ENCODE measurements around the gene REEP1.
"Not testable (repeated sequence)": the region's sequence is repeated elsewhere in the genome, so short reads cannot be mapped to it uniquely, and the experiment has no call there.

The REEP1 gene

GRCh38 chr2:86347401-86347800 lies 10.0 kb upstream of the REEP1 start:
- DNase-seq (ENCODE audit: low read depth in 1 of 2, low spot score in 1 of 2), result no peak

DNA sequence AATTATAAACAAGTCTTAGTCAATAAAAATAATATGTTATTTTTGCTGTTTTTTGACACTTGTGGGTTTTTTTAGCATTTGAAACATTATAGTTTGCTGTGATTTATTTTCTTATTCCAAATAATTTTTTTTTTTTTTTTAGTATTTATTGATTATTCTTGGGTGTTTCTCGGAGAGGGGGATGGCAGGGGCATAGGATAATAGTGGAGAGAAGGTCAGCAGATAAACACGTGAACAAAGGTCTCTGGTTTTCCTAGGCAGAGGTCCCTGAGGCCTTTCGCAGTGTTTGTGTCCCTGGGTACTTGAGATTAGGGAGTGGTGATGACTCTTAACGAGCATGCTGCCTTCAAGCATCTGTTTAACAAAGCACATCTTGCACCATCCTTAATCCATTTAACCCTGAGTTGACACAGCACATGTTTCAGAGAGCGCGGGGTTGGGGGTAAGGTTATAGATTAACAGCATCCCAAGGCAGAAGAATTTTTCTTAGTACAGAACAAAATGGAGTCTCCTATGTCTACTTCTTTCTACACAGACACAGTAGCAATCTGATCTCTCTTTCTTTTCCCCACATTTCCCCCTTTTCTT lies 8.5 kb upstream of the REEP1 start:
- DNase-seq (ENCODE audit: low read depth in 1 of 2, low spot score in 1 of 2), result not testable (repeated sequence)

DNA sequence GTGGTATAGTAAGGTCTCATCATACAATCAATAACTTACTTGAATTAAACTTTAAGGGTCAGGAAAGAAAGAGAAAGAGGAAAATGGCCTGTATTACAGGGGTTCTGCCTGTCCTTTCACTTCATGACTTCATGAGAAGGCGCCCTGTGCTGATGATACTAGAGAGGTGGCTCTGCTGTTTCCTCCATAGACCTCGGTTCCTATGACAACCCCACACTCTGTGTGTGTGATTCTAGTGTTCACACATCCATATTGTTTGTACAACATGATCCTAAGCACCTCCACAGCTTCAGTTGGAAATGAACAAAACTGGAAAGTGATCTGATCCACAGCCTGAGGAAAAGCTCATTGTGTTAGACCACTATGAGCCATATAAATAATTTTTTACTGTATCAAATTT lies 7.0 kb upstream of the REEP1 start:
- no peak for DNase-seq (ENCODE audit: low read depth in 1 of 2, low spot score in 1 of 2)

- no peak for DNase-seq (ENCODE audit: low read depth in 1 of 2, low spot score in 1 of 2)
Observed at GRCh38 chr2:86342488-86342887, 5.1 kb upstream of the REEP1 start.

GRCh38 chr2:86341470-86341869 lies 4.0 kb upstream of the REEP1 start:
- DNase-seq (ENCODE audit: low read depth in 1 of 2, low spot score in 1 of 2), result no peak

DNA sequence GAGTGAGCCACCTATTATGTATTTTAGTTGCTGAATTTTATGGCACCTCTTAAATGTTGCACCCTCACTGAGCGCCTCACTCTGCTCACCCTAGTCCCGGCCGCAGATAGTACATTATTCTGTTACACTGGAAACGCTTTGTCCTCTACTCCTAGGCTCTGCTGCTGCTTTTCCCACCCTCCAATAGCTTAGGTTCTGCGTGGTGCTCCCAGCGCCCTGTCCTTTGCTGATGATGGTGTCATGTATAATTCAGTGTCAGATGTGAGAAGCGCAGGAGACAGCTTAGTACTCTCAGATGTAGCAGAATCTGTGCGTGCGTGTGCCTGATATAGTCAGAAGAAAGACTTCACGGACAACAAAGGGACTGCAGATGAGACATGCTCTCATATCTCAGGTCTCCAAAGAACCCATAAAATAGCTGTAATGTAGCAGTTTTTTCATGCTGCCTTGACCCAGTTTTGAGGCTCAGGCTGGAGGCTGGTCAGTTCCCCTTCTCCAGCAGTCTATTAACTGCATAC lies 1.4 kb upstream of the REEP1 start:
- DNase-seq (ENCODE audit: low read depth in 1 of 2, low spot score in 1 of 2), result no peak

DNA sequence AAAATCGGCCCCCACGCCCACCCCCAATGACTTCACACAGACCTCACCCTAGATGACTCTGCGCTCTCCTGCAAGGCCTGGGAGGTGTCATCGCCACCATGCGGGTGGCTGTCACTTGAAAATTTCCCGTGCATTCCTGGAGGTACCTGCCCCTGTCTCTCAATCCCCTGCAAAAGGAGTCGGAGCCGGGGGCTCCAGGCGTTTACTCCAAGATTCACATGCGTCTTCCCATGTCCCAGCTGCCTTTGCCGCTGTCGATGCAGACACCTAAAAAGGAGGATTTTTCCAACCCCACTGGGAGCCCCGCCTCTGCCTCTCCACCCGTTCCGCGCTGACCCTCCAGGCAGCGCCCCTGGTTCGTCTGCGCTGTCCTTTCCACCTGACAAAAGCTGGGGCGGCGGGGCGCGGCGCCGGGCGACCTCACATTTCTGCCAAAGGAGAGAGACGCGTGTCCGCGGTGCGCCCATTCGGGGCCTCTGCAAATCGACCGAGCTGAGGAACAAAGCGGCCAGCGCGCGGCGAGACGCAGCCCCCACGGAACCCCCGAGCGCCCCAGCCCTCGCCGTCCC lies 667 bp downstream of the REEP1 start:
- DNase-seq (ENCODE audit: low read depth in 1 of 2, low spot score in 1 of 2), result no peak

DNA sequence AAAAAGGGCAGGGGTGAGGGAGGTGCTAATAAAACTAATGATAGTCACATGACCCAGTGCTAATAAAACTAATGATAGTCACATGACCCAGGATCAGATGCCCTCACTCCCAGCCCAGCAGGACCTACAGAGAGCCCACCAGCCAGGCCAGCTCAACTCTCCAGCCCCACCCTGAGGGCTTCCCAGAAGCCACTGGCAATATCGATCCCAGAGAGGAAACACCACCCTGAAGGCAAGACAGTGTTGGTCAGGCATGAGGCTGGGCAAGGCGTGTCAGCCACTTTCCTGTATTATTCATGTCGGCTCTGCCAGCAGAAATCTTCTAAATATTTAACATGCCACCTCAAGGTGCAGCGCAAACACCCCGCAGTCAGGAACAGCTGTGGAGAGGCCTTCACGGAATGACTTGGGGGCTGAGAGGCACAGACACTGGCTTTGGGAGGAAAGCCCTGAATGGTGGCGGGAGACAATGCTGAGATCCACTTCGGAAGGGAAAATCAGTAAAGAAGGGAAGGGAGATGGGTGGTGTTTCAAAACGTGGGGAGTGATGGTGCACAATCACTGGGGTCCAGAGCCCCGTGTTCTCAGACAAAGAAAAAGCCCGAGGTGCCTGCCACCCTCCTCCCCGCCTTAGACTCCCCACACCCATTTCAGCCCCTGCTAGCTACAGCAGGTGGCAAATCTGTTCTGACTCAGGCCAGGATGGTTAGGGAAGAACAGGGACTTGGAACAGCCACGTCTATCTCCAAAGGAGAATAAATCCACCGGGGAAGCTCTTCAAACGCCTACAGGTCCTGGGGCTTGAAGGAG lies 1.4 kb downstream of the REEP1 start:
- DNase-seq (ENCODE audit: low read depth in 1 of 2, low spot score in 1 of 2), result no peak

DNA sequence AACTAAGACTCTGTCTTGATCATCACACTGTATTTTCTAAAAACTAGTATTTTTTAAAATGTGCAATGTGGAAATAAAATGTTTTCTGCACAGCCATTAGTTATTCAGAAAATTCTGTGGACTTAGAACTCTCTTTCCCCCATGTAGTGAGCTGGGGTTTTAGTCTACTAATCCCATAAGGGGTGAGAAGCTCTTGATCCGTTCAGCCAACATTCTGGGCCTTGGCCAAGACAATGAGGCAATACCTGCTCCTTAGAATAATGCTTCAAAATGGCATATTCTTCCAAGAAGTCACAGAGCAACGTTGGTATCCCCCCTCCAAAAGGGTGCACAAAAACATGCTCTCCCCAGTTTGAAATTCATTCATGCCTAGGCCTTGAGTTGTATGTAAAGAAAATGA lies 4.0 kb downstream of the REEP1 start:
- no peak for DNase-seq (ENCODE audit: low read depth in 1 of 2, low spot score in 1 of 2)

GRCh38 chr2:86332654-86333053 lies 4.8 kb downstream of the REEP1 start:
- no peak for DNase-seq (ENCODE audit: low read depth in 1 of 2, low spot score in 1 of 2)

GRCh38 chr2:86331384-86331783 lies 6.0 kb downstream of the REEP1 start:
- no peak for DNase-seq (ENCODE audit: low read depth in 1 of 2, low spot score in 1 of 2)

DNA sequence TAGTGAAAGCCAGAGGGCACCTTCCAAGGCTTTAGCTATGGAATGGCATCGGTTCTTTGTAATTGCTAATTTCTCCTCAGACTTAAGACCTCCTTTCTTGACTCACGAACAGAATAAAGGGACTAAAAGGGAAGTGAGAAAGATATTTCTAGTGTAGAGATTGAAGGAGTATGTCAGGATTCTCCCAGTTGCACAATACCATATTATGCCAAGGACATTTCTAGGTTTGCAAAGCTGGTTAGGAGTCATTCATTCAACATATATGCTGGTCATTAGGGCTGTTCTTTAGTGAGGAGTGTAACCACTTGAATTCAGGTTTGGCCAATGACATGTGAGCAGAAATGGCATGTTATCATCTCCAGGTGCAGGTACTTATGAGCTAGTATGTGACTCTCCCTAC lies 7.4 kb downstream of the REEP1 start:
- DNase-seq (ENCODE audit: low read depth in 1 of 2, low spot score in 1 of 2), result no peak

- DNase-seq (ENCODE audit: low read depth in 1 of 2, low spot score in 1 of 2), result no peak
Observed at GRCh38 chr2:86323273-86324021, 14.0 kb downstream of the REEP1 start.

DNA sequence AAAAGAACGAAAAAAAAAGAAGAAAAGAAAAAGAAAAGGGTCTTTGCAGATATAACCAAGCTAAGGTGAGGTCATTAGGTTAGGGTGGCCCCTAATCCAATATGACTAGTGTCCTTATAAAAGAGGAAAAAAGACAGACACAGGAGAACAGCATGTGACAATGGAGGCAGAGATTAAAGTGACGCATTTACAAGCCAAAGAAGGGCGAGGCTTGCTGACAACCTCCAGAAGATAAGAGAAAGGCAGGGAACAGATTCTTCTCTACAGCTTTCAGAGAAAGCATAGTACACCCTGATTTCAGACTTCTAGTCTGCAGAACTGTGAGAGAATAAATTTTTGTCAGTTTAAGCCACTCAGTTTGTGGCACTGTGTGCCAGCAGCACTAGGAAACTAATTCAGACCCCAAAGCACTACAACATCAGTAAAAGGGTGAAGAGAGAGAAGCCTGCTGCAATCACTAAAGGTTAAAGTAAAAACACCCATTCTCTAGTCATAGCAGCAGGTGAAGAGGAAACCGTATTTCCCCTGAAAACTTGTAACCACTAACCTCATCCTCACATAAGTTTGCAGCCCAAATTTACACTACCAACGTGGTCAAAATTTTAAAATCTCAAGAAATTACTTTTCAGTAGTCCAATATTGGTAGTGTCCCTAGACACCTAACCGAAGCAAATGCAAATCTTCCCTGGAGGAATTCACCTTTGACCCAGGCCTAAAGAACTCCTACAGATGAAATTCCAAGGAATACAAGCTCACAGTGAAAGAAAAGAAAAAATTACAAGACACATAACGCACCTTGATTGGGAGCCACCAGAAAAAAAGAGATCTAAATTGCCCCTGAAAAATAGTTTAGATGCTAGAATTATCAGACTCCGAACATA lies 17.5 kb downstream of the REEP1 start:
- no peak for DNase-seq (ENCODE audit: low read depth in 1 of 2, low spot score in 1 of 2)

DNA sequence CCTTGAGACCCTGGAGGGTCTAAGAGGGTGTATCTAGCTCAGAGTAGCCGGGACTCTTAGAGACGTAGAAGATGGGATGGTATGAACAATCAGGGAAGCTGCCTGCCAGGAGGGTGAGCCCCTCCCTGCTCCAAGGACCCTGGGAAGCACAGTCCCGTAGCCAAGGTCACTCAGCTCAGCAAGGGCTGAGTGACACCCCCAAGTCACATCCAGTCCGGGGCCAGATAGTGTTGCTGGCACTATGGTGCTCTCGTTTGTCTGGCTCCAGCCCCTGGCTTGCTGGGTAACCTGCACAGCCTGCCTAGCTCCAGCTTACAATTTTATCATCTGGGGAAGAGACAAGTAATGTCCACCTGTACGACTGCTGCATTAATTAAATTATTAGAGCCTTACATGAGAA lies 22.3 kb downstream of the REEP1 start:
- DNase-seq (ENCODE audit: low read depth in 1 of 2, low spot score in 1 of 2), result no peak

GRCh38 chr2:86314125-86314524 lies 23.3 kb downstream of the REEP1 start:
- DNase-seq (ENCODE audit: low read depth in 1 of 2, low spot score in 1 of 2), result no peak

- DNase-seq (ENCODE audit: low read depth in 1 of 2, low spot score in 1 of 2), result no peak
Observed at GRCh38 chr2:86313341-86313740, 24.1 kb downstream of the REEP1 start.

DNA sequence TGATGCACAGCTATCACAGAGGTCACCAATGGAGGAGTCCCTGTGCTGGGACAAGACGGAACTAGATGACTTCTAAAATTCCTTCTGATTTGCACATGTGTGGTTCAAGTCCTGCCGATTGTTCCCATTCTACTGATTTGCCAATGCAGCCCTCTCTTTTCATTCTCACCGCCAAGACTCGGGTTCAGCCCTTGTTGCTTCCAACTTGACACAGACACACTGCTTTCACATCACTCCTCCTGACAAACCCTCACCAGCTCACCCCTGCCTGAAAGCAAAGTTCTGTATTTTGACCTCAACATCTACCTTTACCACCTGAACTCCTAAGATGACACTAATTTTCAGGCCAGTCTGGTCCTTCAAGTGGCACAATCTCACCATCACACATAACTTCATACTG lies 25.5 kb downstream of the REEP1 start:
- DNase-seq (ENCODE audit: low read depth in 1 of 2, low spot score in 1 of 2), result no peak

GRCh38 chr2:86309966-86310365 lies 27.5 kb downstream of the REEP1 start:
- no peak for DNase-seq (ENCODE audit: low read depth in 1 of 2, low spot score in 1 of 2)

DNA sequence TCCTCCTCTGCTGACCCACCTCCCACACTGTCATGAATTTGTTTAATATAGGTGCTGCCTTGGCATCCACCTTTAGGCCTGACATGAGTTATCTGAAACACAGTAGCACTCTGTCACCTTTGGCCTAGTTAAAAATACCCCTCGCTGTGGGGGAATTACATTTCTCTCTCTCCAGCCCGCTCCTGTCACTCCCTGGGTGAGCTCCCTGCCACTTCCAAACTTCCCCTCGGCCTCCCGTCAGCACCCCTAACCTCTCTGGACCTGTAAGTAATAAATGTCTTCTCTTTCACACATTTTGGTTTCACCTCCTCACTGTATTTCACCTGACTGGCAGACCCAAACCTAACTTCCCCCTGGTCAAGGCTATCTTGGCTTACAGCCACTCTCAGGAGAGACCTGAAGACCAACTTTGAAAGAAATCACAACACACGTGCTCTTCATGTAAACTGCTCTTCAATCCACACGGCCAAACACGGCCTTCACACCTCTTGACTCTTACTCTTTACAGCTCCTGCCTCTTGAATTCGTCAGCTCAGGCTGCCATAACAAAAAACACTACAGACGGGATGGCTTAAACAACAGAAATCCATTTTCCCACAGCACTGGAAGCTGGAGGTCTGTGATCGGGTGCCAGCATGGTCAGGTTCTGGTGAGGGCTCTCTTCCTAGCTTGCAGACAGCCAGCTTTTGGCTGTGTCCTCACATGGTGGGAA lies 28.3 kb downstream of the REEP1 start:
- no peak for DNase-seq (ENCODE audit: low read depth in 1 of 2, low spot score in 1 of 2)
